KBM-7 (cell line): ENCODE results near the gene LSM6.

ENCODE experiments used
- DNase-seq: peaks from one replicate; pipeline ENCODE4 v3.0.0-alpha.2; 2015
- in situ Hi-C: fragments of 300-500 bp; cut with MboI; formaldehyde crosslinking; loops from 2 replicates; pipeline ENCODE4 v1.14.3; 2020; ENCODE audit warnings: low sequenced_read_pairs, low pct_unique_long_range_greater_than_20kb, mixed read lengths

LSM6 gene

DNA sequence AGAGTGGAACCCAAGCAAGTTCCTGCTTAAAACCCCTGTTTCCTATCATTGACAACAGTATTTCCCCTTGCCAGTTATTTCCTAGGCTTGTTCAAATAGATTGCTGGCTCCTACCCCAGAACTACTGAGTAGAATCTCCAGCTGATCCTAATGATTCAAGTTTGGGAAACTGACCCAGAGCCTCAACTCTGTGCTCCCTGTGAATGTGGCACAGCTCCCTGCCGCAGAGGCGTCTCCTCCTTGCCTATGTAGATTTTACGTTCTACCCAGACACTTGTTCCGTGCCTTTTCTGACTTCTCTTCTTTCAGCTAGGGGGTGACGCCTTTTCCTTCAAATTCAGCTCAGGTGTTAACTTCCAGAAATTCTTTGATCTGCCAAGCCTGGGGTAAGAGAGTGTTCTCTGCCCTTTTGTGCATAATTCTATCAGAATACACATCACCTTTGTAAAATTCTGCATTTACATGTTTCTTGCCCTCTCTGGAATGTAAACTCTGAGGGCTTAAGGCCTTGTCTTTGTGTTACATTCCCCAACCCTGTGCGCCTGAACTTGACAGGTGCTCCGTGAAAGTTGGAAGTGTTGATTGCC lies 4.4 kb downstream of the LSM6 start:
- DNase-seq: no peak
- in situ Hi-C loops: no loop called here

DNA sequence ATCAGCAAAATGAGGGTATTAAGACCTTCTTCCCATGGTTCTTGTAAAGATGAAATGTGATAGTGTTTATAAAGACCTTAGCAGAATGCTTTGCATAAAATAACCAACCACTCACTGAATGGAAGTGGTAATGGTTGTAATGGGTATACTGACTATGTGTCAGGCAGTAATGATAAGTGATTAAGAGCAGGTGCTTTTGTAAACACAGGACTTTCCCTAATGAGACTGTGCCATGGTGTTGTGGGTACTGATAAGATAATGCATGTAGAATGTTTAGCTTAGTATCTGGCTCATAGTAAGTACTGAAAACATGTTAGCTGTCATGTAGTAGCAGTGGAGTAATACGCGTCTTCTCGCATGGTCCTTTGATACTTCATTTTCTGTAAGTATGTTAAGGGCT lies 6.9 kb downstream of the LSM6 start:
- no peak for DNase-seq
- in situ Hi-C loops: no loop called here

DNA sequence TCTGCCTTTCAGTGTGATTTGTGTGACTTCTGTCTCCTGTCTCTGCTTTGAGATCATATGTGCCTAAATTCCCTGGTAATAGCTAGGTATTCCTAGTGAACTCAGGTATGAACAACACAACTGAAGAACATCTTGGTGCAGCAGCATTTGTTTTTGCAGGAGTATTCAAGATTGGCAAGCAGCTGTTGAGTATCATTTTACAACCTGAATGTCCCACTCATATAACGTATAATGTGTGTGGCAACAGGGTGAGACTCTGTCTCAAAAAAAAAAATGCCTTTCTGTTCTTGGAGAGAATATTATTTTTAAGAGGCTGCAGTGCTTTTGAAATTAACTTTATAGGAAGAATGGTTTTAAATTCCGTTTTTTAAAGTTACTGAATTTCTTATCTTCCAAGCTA lies 7.7 kb downstream of the LSM6 start:
- in situ Hi-C loops: no loop called here
- no peak for DNase-seq

DNA sequence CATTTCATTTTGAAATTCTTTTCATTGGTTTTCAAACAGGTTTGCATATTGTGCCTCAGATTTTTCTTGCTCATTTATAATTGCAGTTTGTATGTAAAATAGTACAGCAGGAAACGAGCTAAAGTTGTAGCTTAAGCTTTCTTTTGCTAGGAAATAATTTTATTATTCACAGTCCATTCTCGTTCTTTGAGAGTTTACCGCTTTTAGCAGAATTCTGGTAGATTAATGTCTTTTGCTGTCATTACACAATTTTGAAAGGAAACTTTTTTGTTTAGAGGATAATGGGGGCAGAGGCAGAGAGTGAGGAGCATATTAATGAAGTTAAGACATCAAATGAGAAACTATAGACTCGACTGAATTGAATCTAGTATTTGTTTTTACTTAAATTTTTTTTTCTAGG lies 10.5 kb downstream of the LSM6 start:
- in situ Hi-C loops: no loop called here

DNA sequence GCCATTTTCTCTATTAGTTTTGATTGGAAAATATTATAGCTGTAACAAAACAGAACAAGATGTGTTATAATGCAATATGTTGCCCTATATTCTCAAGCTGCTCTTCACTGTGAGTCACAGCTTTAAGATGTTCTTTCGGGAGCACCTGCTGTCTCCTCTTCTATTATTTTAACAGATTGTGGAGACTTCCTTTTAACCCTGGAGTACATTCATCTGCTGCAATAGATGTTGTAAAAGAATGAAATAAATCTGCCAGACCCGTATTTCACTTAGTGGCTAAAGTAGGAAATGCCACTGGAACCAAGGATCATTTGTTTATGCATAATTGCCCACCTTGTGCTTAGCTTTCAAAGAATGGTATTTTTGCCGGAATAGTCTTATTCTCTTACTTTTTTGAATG lies 11.1 kb downstream of the LSM6 start:
- DNase-seq: no peak
- in situ Hi-C loops: no loop called here

More for the DNA sequence above, 10.5 kb downstream of the LSM6 start:
- no peak for DNase-seq

DNA sequence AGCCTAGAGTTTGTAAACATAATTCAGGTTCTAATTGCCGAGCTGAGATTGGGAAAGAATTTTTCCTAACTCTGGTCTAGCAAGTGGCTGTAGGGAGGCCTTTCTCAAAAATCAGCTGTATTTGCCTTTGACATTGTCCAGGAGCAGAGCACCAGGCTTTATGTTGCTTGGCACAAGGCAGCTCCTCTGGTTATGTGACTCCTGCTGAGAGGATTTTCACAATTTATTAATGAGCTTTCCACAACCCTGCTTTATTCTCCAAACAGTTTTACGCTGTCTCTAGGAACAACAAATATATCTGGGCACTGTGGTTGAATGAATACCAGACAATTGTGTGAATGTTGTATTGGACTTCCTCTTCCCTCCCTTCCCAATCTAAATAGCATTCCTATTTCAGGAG lies 14.9 kb downstream of the LSM6 start:
- no peak for DNase-seq

DNA sequence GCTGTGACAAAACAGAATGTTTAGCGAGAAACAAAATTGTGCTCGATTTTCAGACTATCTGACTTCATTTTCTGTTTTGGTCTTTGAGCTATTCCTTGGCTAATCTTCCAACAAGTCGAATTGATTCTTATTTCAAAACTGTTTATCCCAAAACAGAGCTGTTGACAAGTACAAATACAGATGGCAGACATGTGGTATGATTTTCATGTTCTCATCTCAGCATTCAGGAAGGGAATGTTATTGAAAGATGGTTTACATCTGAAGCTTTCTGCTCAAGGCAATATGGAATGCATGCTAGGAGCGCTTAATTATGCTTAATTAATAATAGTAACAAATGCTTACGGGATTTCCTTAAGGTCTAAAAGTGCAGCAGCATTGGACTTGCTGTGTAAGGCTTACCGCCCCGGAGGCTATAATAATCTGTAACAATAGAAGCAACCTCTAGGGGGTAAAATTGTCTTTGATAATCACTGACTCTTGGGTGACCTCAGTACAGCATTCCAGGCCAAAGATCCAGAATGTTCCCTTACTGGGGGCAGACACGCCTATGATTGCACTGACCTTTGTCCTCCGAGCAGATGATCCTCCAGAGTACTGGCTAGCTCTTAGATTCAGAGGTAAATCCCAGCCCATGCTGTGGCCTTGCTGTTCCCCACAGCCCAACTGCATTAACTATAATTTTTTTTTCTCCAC lies 16.4 kb downstream of the LSM6 start:
- DNase-seq: no peak
- in situ Hi-C loops: no loop called here

More for the DNA sequence above, 14.9 kb downstream of the LSM6 start:
- in situ Hi-C loops: no loop called here

DNA sequence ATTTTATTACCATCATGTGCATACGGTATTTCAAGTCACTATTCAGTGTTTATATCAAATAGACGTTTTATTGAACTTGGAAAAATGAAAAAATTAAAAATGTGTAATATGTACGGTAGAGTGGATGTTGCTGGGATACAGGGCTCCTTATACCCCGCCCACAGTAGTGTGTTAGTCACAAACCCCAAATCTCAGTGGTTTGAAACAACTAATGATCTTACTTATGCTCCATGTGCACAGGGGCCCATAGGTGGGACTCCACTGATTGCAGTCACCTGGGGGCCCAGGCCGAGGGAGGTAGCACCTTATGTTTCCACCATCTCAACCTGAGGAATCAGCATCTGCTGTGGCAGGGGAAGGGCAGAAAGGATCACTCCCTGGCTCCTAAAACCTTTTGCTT lies 18.1 kb downstream of the LSM6 start:
- in situ Hi-C loops: no loop called here
- no peak for DNase-seq

DNA sequence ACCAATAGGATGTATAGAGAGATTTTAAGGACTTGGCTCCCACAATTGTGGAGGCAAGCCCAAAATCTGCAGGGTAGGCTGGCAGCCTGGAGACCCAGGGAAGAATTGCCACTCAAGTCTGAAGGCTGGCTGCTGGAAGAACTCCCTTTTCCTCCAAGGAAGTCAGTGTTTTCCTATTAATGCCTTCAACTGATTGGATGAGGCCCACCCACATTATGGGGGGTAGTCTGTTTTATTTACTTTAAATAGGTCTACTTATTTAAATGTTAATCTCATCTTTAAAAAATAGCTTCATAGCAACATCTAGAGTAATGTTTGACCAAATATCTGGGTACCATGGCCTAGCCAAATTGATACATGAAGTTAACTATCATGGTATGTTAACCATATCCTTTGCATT lies 18.7 kb downstream of the LSM6 start:
- DNase-seq: no peak
- in situ Hi-C loops: no loop called here

DNA sequence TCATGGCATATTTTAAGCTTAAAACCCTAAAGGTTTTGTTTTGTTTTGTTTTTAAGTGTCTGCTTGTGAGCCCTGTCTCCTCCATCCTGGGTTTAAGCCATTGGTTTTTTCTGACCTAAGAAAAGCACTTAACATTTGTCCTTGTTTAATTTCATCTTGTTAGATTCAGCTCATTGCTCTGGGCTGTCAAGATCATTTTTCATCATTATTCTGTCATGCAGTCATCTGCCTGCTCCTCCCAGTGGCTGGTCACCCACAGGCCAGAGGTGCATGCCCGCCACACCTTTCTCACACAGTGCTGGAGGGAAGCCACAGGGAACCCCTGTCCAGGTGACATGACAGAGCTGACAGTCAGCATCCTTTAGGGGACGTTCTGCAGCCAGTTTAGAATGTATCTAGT lies 27.1 kb downstream of the LSM6 start:
- in situ Hi-C loops: no loop called here
- no peak for DNase-seq

DNA sequence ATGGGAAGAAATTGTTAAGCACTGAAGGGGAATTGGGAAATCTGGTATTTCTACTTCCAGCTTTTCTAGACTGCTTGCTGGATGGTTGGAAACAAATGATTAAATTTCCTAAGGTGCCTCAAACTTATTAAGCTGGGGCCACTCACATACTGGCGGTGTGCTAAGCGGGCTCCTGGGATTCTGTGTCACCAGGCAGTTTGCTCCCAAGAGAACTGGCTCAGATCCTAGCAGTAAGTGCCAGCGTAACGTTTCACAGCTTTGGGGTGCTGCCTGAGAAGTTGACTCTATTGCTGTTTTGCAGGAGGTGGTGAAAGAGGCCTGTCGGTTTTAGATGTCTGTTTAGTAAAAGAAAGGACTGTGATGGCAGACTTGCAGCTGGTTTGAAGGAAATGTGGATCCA lies 31.9 kb downstream of the LSM6 start:
- in situ Hi-C loops: no loop called here
- no peak for DNase-seq

DNA sequence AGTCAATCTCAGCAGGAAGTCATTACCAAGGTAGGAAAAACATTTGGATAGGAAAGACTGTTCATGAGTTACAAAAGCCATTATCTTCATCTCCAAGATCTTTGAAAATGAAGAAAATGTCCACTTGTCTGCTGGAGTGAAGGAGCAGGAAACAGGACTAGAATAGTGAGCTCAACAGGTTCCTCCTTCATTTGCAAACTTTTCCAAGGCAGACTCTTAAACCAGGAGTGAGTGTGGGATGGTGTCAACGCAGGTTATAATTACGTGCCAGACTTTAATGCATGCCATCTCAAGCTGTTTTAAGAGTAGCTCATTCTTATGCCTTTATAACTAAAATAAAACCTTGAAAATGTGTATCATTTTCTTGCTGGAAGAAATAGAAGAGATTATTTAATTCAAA lies 35.4 kb downstream of the LSM6 start:
- DNase-seq: no peak
- in situ Hi-C loops: no loop called here

DNA sequence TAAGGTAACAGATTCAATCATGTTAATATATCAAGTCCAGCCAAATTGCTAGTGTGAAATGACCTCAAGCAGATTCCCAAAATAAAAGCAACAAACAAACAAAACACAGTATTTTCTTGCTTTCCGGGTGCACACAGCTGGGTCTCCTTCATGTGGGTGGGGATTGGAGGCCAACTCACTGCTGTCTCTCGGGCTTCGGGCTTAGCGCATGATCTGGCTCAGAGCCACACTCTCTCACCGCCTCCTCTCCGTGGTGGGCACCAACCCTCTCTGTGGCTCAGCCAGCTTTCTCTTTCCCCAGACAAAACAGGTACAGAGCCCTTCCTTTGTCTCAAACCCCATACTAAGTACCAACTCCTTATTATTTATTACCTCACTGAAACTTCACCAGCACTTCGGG lies 35.9 kb downstream of the LSM6 start:
- no peak for DNase-seq
- in situ Hi-C loops: no loop called here

DNA sequence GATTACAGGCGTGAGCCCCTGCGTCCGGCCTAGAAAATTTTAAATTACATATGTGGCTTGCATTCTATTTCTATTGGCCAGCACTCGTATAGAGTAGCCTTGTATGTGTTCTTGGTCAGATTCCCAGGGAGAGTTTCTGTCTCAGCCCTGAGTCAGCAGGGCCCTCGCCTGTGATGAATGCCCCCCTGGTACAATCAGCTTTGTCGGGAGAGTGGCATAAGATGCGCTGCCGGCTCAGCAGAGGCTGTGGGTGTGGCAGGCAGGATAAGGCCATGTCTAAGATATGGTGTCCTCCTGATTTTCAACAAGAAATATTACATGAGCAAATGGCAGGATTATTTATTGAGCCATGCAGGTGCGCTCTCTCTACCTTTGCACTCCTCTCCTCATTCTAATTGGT lies 37.3 kb downstream of the LSM6 start:
- in situ Hi-C loops: no loop called here
- DNase-seq: no peak

DNA sequence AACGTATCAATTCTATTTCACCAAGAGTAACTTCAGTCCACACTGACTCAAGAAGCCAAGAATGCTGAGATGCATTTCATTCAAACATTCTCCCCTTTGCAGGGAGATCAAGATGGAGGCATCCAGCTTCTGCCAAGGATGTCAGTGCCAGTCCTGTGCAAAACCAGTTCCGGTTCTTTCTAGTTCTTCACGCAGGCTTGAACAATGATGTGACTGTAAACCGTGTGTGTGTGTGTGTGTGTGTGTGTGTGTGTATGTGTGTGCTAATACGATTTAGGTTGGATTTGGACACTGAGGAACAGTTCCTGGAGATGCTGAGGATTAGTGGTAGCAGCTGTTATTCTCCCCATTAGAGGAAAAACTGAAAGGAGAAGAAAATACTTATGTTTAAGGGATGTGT lies 38.7 kb downstream of the LSM6 start, which contains the start of gene REELD1:
Gene REELD1 (plus strand): TSS at position 301 of the 400 bp plus-strand sequence. CDS start 2,415 bp downstream, outside the sequence.
- in situ Hi-C loops: no loop called here
- no peak for DNase-seq

DNA sequence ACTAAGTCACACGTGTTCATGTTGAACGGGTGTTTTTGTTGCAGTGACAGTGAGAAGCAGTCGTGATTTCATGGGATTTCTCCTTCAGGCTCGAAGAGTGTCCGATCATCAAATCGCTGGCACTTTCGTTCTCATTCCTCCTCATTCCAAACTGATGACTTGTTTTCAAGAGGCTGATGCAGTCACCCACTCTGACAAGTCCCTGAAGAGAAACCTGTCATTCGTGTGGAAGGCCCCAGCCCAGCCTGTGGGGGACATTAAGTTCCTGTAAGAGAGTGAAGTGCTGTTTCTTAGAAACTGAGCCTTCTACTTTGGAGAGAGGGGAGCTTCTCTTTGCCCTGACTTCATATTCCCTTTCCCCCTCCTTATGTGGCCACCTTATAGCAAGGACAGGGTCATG lies 46.8 kb downstream of the LSM6 start:
- in situ Hi-C loops: no loop called here

DNA sequence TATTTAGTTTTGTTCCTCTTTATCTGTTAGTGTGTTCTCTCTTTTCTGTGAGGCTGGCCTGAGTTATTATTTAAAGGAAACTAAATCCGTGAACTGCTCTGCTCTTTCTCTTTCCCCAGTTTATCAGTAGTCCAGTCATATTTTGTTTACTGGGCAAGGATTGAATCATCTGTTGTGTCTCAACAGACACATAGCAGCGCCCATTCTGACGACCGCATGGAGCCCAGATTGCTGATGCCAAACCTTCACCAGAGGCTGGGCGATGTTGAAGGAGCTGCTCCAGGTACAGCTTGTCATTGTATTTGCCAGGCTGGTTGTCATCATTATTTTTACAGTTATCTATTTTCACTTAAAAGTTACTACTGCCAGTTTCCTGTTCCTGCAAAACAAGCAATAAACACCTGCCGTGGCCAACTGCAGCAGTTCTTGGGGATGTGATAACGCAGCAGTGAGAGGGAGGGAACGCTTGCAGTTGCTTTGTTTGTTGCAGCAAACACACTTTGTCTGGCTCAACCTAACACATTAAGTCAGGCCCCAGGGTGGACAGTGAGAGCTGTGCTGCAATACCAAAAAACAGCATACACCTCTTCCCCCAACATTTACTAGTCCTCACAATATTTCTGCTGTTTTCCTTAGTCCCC lies 48.9 kb downstream of the LSM6 start:
- DNase-seq: no peak

More for the DNA sequence above, 46.8 kb downstream of the LSM6 start:
- no peak for DNase-seq

DNA sequence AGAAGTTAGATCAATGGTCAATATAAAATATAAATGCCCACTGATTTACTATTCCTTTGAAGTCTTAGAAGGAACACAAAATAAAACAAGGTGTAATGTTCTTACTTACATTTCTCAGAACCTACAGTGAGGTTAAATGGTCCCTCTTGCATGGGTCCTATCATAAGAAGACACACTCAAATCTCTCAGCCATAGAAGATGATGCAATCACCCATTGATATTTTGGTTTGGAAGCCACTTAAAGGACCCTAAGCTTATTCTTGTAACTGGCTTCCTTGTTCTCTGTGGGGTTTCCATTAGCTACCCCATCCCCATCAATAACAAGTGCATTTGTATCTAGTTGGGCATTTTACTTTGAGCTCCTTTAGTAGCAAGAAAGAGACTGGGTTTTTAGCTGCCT lies 53.9 kb downstream of the LSM6 start:
- no peak for DNase-seq
- in situ Hi-C loops: no loop called here

More for the DNA sequence above, 48.9 kb downstream of the LSM6 start:
- in situ Hi-C loops: no loop called here

DNA sequence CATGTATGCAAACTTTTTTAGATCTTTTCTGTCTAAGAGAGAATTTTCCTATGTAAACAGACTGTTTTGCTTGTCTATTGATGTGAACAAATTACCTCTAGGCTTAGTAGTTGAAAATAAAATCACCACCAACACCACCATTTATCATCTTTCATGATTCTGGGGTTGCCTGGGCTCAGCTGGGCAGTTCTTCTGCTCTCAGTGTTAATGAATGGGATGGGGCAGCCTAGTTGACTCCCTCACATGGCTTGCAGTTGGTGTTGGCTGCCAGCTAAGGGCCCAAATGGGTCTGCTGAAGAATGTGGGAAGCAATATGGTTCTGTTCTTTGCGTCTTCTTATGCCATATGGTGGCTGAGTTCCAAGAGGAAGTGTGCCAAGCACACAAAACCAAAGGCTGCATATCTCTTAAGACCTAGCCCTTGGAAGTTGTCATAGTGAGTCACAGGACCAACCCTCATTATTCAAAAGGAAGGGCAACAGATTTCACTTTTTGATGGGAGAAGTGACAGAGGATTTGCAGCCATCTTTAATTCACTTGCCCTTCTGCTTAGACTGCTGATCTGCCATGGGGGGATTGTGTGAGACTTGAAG lies 56.7 kb downstream of the LSM6 start:
- no peak for DNase-seq
- in situ Hi-C loops: no loop called here

DNA sequence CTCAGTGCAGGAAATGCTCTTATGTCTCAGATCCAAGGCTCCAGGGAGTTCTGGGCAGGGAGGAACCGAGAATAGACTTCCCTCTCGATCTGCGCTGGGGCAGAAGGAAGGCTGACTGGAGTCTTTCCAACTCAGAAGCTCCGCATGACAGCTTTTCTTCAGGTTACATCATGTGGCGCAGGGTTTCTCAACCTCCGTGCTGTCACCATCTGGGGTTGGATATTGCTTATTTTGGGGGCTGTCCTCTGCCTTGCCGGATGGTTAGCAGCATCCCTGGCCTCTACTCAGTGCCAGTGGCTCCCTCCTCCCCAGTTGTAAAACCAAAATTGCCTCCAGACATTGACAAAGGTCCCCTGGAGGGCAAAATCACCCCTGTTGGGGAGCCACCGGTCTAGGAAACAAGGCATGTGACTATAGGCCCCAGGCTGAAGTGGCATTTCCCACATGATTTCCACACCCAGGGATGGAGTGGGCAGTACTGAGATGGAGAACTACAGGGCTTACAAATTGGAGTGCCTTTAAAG lies 60.2 kb downstream of the LSM6 start:
- in situ Hi-C loops: no loop called here
- DNase-seq: no peak
